NCI-H748 treated with DMSO at 0.1 percent for 48 hours (cell line): Measurements from ENCODE around the gene ZBTB46.
"Not testable (repeated sequence)": the region's sequence is repeated elsewhere in the genome, so short reads cannot be mapped to it uniquely, and the experiment has no call there.

Experiments used
- DNase-seq: peaks from one replicate; lab custom pipeline; 2025; lab: John Stamatoyannopoulos, UW

ZBTB46 gene

DNA sequence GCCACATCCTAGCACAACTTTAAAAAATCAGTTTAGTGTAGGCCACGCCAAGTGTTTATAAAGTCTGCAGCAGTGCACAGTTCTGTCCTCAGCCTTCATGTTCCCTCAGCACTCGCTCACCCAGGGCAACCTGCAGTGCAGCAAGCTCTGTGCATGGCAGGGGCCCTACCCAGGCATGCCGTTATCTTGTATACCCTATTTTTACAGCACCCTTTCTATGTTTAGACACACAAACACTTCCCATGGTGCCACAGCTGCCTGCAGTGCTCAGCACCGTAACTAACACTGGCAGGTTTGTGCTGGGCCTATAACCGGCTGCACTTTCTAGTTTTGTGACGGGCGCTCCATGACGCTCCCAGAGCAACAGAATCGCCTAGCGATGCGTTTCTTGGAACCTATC is 43.8 kb downstream of the ZBTB46 start:
- DNase-seq: no peak

DNA sequence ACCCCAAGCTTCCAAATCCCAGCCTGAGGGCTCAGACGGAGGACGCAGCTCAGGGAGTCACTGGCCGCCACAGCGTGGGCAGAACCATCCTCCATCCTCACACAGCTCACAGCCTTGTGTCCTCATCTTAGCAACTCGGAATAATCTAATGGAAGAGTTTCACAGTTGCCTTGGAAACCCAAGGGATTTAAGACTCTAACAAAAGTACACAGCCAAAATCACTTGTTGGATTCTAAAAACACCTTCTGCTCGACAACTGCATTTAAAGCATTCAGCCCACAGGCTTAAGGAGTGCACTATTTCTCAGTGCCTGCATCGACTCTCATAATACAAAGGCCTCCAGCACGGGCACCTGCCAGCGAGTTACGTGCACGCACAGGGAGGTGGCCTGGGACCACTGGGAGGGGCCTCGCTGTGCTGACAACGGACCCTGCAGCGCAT is 45.4 kb downstream of the ZBTB46 start:
- no peak for DNase-seq

DNA sequence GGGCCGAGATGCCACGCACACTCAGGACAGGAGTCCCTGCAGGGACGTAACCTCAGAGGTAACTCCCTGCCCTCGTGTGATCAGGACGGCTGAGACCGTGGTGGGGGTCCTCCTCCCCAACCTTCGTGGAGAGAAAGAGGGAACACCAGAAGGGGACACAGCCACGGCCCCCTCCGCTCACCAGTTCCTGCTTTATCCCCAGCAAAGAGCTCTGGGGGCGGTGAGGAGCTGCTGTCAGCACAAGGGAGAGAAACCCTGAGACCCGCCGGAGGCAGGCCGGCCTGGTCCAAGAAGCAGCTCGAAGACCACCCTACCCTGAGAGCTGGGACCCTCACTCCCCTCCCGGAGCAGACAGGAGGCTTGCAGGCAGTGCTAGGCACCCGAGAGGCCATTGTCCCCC is 47.1 kb downstream of the ZBTB46 start:
- DNase-seq: no peak

DNA sequence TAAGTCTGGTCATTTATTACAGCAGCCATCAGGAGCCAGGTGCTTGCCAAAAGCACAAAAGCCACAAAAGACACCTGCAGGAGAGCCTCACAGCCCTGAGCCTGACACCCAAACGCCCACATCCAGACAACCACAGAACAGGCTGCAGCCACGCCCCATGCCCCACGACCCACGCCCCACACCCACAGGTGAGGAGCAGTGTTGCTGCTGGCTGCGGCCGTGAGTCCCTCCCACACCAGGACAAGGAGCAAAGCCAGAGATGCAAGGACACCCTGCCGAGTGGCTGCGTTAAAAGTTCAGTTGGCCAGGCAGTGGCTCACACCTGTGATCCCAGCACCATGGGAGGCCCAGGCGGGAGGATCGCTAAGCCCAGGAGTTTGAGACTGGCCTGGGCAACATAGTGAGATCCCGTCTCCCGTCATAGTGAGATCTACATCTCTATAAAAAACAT is 48.5 kb downstream of the ZBTB46 start:
- no peak for DNase-seq

DNA sequence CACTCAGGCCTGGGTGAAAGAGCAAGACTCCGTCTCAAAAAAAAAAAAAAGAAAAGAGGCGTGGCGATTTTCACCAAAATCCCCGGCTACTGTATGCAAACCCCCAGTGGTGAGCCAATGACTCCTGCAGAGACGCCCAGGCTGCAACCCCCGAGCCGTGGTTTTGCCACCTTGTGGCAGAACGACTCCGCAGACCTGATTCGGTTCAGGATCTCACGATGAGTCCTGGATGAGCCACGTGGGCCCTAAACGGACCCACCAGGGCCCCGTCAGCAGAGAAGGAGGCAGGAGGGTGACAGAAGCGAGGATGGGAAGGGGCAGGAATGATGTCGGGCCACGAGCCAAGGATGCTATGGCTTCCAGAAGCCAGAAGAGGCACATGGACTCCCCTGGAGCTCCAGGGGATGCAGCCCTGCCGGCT is 49.0 kb downstream of the ZBTB46 start:
- DNase-seq: no peak

DNA sequence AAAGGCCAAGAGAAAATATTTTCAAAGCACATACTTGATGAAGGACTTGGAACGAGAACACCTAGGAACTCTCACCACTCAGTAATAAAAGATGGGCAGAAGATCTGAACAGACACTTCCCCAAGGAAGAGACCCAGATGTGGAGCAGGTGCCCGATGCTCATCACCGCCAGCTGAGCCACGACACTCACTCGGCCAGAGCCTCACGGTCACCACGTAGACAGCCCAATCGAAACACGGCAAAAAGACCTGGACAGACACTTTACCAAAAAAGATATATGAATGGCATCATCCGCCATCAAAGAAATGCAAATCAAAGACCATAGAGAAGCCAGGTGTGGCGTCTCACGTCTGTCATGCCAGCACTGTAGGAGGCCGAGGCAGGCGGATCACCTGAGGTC is 49.9 kb downstream of the ZBTB46 start:
- no peak for DNase-seq

DNA sequence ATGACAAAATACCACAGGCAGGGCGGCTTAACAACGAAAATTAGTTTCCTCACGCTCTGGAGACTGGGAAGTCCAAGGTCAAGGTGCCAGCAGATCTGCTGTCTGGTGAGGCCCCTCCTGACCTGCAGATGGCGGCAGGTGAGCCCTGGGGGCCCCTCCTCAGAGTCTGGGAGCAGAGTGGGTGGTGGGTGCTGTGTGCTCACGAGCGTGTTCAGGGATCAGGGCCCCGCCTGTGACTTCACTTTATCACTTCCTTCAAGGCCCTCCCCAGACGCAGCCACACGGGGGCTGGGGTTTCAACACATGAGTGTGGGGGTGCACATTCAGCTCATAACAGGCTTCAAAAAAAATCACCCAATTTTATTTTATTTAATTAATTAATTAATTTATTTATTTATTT is 52.2 kb downstream of the ZBTB46 start:
- DNase-seq: no peak

DNA sequence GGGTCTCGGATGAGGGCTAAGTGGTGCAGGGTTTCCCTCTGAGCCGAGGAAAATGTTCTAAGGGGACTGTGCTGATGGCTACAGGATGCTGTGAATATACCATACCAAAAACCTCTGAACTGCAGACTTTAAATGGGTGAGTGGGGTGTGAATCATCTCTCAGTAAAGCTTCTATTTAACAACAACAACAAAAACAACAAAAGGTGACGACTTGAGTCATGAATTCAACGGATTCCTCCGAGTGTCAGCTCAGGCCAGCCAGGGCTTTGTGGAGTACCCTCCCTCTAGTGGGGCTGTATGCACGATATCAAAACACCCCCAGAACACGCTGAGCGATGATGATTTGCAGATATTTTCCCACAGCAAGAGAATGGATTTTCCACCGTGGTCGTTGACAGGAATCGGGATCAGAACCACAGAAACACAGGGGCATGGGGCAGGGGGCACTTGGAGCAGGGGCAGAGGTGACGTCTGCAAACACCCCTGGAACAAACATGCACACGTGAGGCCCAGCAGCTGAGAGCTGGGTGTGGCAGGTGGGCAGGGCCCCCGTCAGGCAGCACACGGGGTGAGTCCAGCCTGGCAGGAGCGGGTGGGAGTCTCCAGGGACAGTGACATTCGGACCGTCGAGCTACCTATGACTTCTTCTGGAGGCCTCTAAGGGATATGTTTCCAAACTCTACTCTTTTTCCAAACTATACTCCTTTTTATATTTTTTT is 52.9 kb downstream of the ZBTB46 start:
- DNase-seq: no peak

DNA sequence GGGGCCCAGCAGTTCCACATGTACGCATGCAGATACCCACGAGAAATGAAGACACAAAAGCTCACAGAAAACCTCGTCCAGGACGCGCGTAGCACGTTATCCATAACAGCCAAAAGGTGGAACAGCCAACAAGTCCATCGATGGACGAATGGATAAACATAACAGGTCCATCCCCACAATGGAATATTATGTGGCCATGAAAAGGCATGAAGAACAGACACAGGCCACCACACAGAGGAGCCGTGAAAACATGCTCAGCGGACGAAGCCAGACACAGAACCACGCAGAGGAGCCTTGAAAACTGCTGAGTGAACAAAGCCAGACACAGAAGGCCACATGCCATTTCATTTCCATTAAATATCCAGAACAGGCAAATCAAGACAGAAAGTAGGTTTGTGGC is 53.5 kb downstream of the ZBTB46 start:
- no peak for DNase-seq

DNA sequence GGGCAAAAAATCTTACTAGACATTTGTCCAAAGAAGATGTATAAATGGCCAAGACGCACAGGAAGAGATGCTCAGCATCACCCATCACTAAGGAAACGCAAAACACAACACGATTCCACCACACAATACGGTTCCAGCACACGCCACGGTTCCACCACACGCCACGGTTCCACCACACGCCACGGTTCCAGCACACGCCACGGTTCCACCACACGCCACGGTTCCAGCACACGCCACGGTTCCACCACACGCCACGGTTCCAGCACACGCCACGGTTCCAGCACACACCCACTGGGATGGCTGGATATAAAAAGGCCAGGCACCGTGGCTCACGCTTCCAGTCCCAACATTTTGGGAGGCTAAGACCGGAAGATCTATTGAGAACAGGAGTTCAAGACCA is 54.2 kb downstream of the ZBTB46 start:
- not testable (repeated sequence) for DNase-seq

DNA sequence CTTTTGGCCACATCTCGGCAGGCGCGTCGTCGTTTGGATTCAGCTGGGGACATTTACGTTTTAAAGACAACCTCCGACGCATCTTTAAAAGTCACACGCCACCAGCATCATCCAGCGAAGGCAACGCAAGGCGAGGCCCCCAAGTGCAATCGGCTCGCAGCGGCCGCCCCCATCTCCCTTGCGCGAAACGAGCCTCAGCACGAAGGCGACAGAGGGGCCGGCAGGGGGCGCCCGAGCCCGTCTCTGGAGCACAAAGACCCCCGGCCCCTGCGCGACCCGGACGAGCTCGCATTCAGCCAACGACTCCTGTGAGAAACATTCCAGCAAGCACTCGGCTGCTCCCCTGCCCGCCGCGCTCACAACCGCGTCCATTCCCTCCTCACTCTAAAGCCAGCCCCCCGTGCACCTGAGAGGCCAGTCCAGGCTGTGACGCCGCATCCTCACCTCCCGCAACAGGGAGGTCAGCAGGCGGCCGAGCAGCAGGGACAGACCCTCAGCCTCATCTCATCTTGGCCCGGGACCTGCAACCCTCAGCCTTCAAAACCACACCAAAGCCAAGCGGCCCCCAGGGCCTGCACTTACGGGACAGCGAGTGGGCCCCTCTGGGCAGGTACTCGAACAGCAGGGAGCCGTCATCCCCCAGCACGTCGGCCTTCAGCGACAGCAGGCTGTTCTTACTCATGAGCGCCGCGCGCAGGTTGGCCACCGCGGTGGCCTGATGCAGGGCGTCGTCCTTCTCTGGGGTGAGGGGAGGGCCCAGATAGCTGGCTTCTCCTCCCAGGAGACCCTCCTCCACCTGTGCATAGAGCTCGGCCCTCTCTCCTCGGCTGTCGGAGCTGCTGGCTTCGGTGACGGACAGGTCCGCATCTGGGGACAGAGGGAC is 55.7 kb downstream of the ZBTB46 start:
- DNase-seq: no peak

DNA sequence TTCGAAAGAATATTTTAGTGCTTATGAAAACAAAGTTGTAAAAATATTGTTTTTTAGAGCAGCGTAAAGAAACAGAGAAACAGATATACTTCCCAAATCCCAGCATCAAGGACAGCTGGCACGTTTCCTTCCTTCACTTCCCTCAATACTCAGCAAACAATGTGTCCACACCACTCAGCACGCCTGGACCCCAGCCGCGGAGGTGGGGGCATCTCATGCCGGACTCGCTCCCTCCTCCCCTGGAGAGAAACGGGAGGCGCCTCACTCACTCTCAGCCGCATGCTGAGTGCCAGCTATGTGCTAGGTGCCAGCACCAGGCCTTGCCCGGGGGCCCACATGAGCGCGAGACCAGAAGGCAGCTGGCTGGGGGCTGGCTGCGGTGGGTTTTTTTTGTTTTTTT is 56.8 kb downstream of the ZBTB46 start:
- DNase-seq: no peak

DNA sequence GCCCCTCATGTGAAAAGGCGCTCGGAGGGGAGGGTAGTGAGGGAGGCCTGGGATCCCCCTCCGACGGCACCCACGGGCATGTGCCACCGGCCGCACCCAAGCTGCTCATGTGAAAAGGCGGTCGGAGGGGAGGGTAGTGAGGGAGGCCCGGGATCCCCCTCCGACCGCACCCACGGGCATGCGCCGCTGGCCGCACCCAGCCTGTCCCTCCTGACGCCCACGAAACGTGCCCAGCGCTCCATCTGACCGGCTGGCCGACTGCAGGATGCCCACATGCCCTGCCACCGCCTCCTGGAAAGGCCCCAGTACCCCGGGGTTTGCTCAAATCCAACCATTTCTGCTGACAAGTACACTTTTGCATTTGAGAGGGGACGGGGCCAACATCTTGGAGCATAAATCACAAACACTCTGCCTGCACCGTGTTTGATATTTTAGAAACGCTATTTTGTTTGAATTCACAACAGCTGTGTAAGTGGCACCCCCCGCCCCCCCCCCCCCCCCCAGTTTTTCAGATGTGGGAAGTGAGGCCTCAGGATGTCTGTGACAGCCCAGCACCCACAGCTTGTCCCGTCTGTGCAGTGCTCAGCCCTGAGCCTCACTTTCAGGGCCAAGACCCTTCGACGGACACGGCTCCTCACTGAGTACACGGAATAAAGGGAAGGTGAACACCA is 57.4 kb downstream of the ZBTB46 start:
- DNase-seq: no peak

DNA sequence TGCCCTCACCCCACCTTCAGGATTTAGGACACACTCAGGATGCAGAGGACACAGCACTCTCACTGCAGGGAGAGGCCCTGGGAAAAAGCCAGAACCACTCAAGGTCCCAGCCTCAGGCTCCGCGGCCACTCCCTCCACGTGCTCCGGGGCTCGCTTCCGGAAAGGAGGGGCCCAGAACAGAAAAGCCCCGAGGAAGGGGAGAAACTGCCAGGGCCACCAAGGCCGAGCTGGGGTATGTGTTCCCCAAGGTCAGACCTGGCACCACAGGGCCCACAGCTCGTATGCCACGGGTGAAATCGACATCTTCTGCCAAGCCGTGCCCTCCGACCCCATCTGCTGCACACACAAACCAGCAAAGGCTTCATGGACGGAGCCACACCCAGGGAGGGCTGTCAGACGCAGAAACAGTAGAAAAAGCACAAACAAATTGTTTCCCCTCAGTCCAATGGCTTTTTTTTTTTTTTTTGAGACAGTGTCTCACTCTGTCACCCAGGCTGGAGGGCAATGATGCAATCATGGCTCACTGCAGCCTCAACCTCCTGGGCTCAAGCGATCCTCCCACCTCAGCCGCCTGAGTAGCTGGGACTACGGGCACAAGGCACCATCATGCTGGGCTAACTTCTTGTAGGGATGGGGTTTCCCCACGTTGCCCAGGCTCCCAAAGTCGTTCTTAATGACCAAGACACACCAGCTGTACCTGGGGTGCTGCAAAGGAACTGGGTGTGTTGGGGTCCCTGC is 58.1 kb downstream of the ZBTB46 start:
- no peak for DNase-seq

DNA sequence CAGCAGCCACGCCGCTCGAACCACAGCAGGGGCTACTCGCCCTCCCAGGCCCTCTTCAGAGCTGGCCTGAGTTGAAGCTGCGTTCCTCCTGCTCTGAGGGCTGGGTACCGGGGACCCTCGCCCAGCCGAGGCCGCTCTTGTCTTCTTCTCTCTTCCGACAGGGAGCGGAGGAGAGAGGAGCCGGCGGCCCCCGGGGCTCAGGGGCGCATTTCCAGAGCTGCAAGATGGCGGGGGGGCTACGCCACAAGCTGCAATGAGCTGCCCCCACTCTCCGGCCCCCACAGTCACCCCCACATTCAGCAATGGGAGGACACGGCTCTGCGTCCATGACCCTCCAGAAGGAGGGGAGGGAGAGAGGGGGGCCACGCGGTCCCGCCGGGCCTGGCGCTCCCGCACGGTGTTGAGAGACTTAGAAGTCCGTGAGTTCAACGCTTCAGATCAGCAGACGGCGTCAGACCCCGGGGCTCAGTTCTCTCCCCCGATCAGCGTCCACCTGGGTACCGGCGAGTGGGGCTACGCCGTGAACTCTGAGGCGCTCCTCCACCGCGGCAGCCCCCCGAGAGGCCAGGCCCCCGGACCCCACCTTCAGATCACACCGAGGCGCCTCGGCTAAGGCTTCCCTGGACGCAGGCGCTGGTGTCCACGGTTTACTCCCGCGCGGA is 59.9 kb downstream of the ZBTB46 start:
- no peak for DNase-seq

DNA sequence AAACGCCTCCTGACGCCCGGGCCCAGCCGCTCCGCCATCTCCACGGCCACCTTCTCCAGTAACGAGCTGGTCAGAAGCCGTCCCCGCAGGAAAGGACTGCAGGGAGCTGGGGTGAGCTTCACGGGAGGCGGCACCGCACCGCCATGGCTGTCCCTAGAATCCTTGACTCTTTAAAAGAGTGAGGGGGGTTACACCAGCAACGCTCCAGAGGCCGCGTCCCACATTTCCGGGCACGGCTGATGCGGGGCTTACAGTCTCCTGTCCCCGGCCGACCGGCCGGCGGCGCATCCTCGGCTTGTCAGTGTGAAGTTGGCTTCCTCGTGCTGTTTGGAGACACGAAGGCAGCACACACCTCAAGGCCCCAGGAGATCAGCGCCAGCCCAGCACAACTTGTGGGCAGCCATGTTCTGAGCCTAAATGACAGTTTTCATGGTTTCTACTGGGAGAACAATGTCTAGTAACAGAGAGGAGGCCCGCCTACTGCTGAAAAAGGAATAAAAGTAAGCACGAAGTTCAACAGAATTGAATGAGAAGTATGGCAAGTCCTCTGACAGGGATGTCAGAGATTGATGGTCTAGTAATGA is 61.1 kb downstream of the ZBTB46 start:
- no peak for DNase-seq

DNA sequence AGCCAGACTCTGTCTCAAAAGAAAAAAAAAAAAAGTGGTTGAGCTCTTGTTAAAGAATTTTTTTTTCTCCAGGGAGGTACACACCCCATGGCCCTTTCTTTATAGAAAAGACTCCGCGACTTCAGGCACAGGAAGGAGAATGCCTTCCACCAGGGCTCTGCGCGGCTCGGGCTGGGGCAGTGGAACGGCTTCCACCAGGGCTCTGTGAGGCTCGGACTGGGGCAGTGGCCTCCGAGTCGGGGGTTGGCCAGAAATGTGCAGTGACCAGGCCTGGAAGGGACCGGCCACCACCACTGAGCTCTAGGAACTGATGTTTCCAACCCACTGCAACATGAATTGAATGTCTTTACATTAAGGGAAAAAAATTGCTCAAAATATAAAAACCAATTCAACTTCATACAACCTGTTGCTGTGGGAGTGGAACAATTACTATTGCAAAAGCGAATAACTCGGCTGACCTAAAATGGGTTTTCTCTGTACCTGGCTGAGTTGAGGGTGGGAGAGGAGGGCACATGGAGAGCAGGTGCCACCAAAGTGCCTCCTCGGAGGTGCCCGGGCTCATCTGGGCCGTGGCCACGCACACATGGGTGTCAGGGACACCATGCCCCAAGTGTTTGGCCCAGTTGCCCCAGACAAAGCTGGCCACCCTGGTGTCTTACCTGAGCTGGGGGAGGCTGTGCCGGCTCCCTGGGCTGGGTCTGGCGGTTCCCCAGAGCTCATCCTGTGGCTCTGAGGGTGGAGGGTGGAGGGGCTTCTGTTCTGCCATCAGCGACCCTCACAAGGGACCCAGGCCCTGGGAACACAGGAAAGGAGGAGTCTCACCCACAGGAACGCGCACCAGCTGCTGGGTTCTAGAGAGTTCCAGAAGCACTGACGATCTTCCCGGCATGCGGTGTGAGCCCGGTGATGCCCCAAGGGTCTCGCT is 62.2 kb downstream of the ZBTB46 start:
- no peak for DNase-seq

DNA sequence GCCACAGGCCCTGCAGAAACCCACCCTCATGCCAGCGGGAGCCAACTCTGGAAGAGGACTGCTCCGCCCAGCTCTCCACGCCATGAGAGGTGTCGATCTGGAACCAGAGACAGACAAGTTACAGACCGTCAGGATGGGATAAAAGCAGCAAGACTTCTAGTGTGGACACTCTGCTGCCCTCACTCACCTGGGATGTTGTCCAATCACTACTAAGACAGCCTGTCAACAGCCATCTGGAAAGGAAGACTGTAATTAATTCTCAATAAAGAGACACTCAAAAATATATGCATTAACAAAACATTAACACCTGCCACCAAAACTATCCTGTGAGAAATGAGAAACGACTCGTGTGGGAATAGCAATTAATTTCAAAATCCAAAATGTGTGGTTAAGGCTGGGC is 63.2 kb downstream of the ZBTB46 start:
- DNase-seq: no peak

DNA sequence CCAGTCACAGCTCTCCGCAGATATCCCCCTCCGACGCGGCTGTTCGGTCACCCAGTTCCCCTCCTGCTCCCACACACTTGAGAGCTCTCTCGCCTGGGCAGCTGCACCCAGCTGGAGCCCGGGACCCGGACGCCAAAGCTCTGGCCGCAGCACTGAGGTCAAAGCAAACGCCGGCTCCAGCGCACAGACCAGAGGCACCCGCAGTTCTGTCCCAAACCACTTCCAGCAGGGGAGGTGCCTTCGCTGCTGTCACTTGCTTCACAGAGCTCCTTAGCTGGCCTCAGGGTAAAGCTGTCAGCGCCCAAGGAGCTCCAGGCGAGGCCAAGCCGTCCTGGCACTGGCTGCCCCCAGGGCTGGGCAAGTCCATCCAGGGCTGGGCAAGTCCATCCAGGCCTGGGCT is 63.6 kb downstream of the ZBTB46 start:
- DNase-seq: no peak
